GM10248 (cell line): Measurements from ENCODE around the gene PTGES.

Experiments used
- CTCF ChIA-PET: fragments of 300-600 bp; sonication (Branson Sonifier 250); formaldehyde crosslinking; extraction: SDS; loops from one replicate; lab custom pipeline; 2021; ENCODE audit warnings: antibody characterized with exemption; lab: Yijun Ruan, JAX
- POLR2A ChIA-PET: fragments of 350-650 bp; sonication (Branson Sonifier 250); formaldehyde crosslinking; extraction: SDS; loops from one replicate; lab custom pipeline; 2020; ENCODE audit warnings: antibody characterized with exemption; lab: Yijun Ruan, JAX
- DNase-seq: peaks from one replicate; pipeline ENCODE4 v3.0.0; 2012; ENCODE audit errors: extremely low spot score
- CTCF ChIP-seq: IDR thresholded peaks from 2 replicates; pipeline ENCODE4 v1.5.1; 2012; ENCODE audit warnings: mild to moderate bottlenecking, low read depth; ENCODE audit errors: extremely low read depth, missing control alignments, control extremely low read depth

PTGES gene

GRCh38 chr9:129722913-129723312 lies 29.9 kb downstream of the PTGES start:
- CTCF ChIA-PET, result interaction anchor here (1.2 kb wide), 1 partner anchor 15 kb away, joined by 3 read pairs; no protein-coding TSS in a partner anchor
- no peak for TF ChIP-seq CTCF
- POLR2A ChIA-PET, result no interaction called here
- DNase-seq, result no peak

- DNase-seq, result no peak
- TF ChIP-seq CTCF, result no peak
- CTCF ChIA-PET, result interaction anchor here (1.3 kb wide), 1 partner anchor 69 kb away, joined by 4 read pairs; no protein-coding TSS in a partner anchor
- POLR2A ChIA-PET, result no interaction called here
Observed at GRCh38 chr9:129720865-129721545, 31.8 kb downstream of the PTGES start.

GRCh38 chr9:129720181-129720864 lies 32.5 kb downstream of the PTGES start:
- CTCF ChIA-PET, result no interaction called here
- no peak for DNase-seq
- POLR2A ChIA-PET, result no interaction called here
- no peak for TF ChIP-seq CTCF

GRCh38 chr9:129719135-129719534 lies 33.7 kb downstream of the PTGES start:
- ChIA-PET CTCF (interaction anchor here (1.5 kb wide), 1 partner anchor 18 kb away, joined by 3 read pairs; no protein-coding TSS in a partner anchor), POLR2A (no interaction called here)
- no peak for DNase-seq
- no peak for TF ChIP-seq CTCF

- CTCF ChIA-PET, result interaction anchor here (0.8 to 1.5 kb wide), 2 partner anchors 19 to 23 kb away, joined by 3 read pairs; no protein-coding TSS in a partner anchor
- POLR2A ChIA-PET, result no interaction called here
- no peak for TF ChIP-seq CTCF
- DNase-seq, result no peak
Observed at GRCh38 chr9:129718647-129719046, 34.2 kb downstream of the PTGES start.

- no peak for TF ChIP-seq CTCF
- DNase-seq, result no peak
- CTCF ChIA-PET, result interaction anchor here (0.8 to 1.5 kb wide), 2 partner anchors 19 to 22 kb away, joined by 3 read pairs; no protein-coding TSS in a partner anchor
- POLR2A ChIA-PET, result no interaction called here
Observed at GRCh38 chr9:129717991-129718390, 34.9 kb downstream of the PTGES start.
